CD4-positive, alpha-beta T cell treated with Interleukin-10 for 1 hour (primary cell): ENCODE measurements around the gene ACADS.
A peak's percentile ranks its signal among the peaks of the same experiment; 100 is the strongest.

ENCODE experiments used
- DNase-seq: peaks from one replicate; pipeline ENCODE4 v3.0.0-alpha.2; 2020

Gene ACADS

GRCh38 chr12:120758798-120759590 lies 33.4 kb downstream of the ACADS start:
- DNase-seq, result no peak

GRCh38 chr12:120759591-120760348 lies 34.1 kb downstream of the ACADS start:
- no peak for DNase-seq

GRCh38 chr12:120760349-120761254 lies 35.0 kb downstream of the ACADS start:
- DNase-seq, result peak; percentile 28

- DNase-seq, result no peak
These were observed 35.9 kb downstream of the ACADS start for GRCh38 chr12:120761519-120761934.

- DNase-seq, result no peak
These were observed 36.5 kb downstream of the ACADS start for GRCh38 chr12:120762086-120762485.

GRCh38 chr12:120763250-120763649 lies 37.6 kb downstream of the ACADS start:
- no peak for DNase-seq

- DNase-seq, result no peak
These were observed 39.2 kb downstream of the ACADS start for GRCh38 chr12:120764816-120765215.

- no peak for DNase-seq
These were observed 40.9 kb downstream of the ACADS start for GRCh38 chr12:120766566-120766965.

- no peak for DNase-seq
These were observed 41.7 kb downstream of the ACADS start for GRCh38 chr12:120767071-120768024.

GRCh38 chr12:120771097-120771496 lies 45.5 kb downstream of the ACADS start:
- no peak for DNase-seq

- DNase-seq, result no peak
These were observed 48.7 kb downstream of the ACADS start for GRCh38 chr12:120774169-120774916.

- DNase-seq, result no peak
These were observed 50.4 kb downstream of the ACADS start for GRCh38 chr12:120775862-120776552.

GRCh38 chr12:120783197-120783596 lies 57.6 kb downstream of the ACADS start:
- DNase-seq, result no peak

- DNase-seq, result no peak
These were observed 59.2 kb downstream of the ACADS start for GRCh38 chr12:120784804-120785203.

GRCh38 chr12:120787889-120788288 lies 62.3 kb downstream of the ACADS start:
- no peak for DNase-seq
